HCT116 (cell line): ENCODE data around the gene CGNL1. TPM values are rescaled to one million over a fixed set of nuclear protein-coding genes. Genes with fewer than 3 reads are reported as not detected.
A peak's percentile ranks its signal among the peaks of the same experiment; 100 is the strongest.

Source experiments
- ATAC-seq: fragments of 200-7000 bp; cut with Tn5 transposase; 2 replicates; pipeline ENCODE4 v1.9.1; 2020; ENCODE audit warnings: mild to moderate bottlenecking, moderate library complexity
- BruUV-seq: library from RNA; stranded (reverse); fragments of 400-500 nt; replicated peaks from 2 replicates; lab custom pipeline; 2021; lab: Mats Ljungman, UMichigan
- CTCF ChIA-PET: fragments of 300-600 bp; sonication (Branson Sonifier 250); formaldehyde crosslinking; loops from one replicate; lab custom pipeline; 2021; ENCODE audit warnings: antibody characterized with exemption; lab: Charles Lee
- POLR2A ChIA-PET: fragments of 300-600, 350-600 bp; sonication (Branson Sonifier 250); formaldehyde crosslinking; loops from one replicate; lab custom pipeline; 2021; ENCODE audit warnings: antibody characterized with exemption; lab: Charles Lee
- RAD21 ChIA-PET, 2 experiments: fragments of 300-600 bp; sonication (Branson Sonifier 250); formaldehyde crosslinking; loops; one replicate each; lab custom pipeline; 2023; ENCODE audit warnings: low total read pairs in 2 of 2; ENCODE audit not compliant: uncharacterized antibody in 2 of 2, unreplicated experiment in 2 of 2, low non-redundant PET in 1 of 2; lab: Charles Lee
- DNase-seq: peaks from one replicate; pipeline ENCODE4 v3.0.0-alpha.2; 2010; ENCODE audit warnings: low read depth, low spot score
- H2AFZ ChIP-seq: fragments of 200-600 bp; shearing (Covaris generic), sonication (generic); 2 replicates; pipeline ENCODE4 v1.6.1; 2017; ENCODE audit warnings: low read depth, mixed run types, mixed read lengths, antibody characterized with exemption, low read length; ENCODE audit not compliant: poor library complexity, severe bottlenecking
- H3K27ac ChIP-seq: 2 replicates; pipeline ENCODE4 v1.5.1; 2012; ENCODE audit warnings: low read depth, low read length
- H3K27me3 ChIP-seq: fragments of 200-600 bp; sonication (generic); 2 replicates; pipeline ENCODE4 v1.6.1; 2016; ENCODE audit warnings: mixed run types, low read length, mixed read lengths; ENCODE audit not compliant: insufficient read depth
- H3K36me3 ChIP-seq, 2 experiments: fragments of 200-500 bp in 1 of 2; fragments of 200-600 bp in 1 of 2; sonication (Bioruptor generic) in 1 of 2; sonication (generic) in 1 of 2; 2 replicates each; pipeline versions ENCODE4 v1.5.1 to v1.6.1; 2014 to 2016; ENCODE audit warnings: low read length in 2 of 2, inconsistent platforms in 1 of 2, mixed read lengths in 1 of 2, mixed run types in 1 of 2; ENCODE audit not compliant: insufficient read depth in 2 of 2, control insufficient read depth in 1 of 2
- H3K4me1 ChIP-seq, 2 experiments: fragments of 200-600 bp in 1 of 2; sonication (generic) in 1 of 2; 2 replicates each; pipeline versions ENCODE4 v1.5.1 to v1.6.1; 2012 to 2017; ENCODE audit warnings: low read length in 2 of 2, inconsistent platforms in 1 of 2, mild to moderate bottlenecking in 1 of 2, mixed read lengths in 1 of 2, mixed run types in 1 of 2, moderate library complexity in 1 of 2; ENCODE audit not compliant: insufficient read depth in 2 of 2, control insufficient read depth in 1 of 2
- H3K4me2 ChIP-seq: fragments of 200-600 bp; sonication (generic); 2 replicates; pipeline ENCODE4 v1.6.1; 2017; ENCODE audit warnings: mixed run types, low read length, mixed read lengths
- H3K4me3 ChIP-seq, 2 experiments: fragments of 200-600 bp in 1 of 2; sonication (generic) in 1 of 2; replicated peaks in 1 of 2; 2 replicates each; pipeline ENCODE4 v1.5.1; 2011 to 2016; ENCODE audit warnings: low read length in 2 of 2, control low read depth in 1 of 2, low read depth in 1 of 2, mild to moderate bottlenecking in 1 of 2, mixed read lengths in 1 of 2, mixed run types in 1 of 2
- H3K79me2 ChIP-seq: fragments of 200-600 bp; sonication (generic); 2 replicates; pipeline ENCODE4 v1.6.1; 2017; ENCODE audit warnings: mild to moderate bottlenecking, mixed run types, low read length, moderate library complexity, mixed read lengths; ENCODE audit not compliant: insufficient read depth
- H3K9ac ChIP-seq: fragments of 200-600 bp; sonication (generic); 2 replicates; pipeline ENCODE4 v1.6.1; 2016; ENCODE audit warnings: low read length, mixed read lengths
- H3K9me2 ChIP-seq: fragments of 200-600 bp; sonication (generic), shearing (Covaris generic); 2 replicates; pipeline ENCODE4 v1.6.1; 2017; ENCODE audit warnings: mixed run types, mild to moderate bottlenecking, moderate library complexity; ENCODE audit not compliant: insufficient read depth
- H3K9me3 ChIP-seq, 2 experiments: fragments of 200-500 bp in 1 of 2; fragments of 200-600 bp in 1 of 2; sonication (Bioruptor generic) in 1 of 2; sonication (generic) in 1 of 2; 2 replicates each; pipeline ENCODE4 v1.6.1; 2014 to 2017; ENCODE audit warnings: low read length in 2 of 2, mixed read lengths in 2 of 2, inconsistent platforms in 1 of 2, low read depth in 1 of 2, mild to moderate bottlenecking in 1 of 2, mixed run types in 1 of 2, moderate library complexity in 1 of 2; ENCODE audit not compliant: control insufficient read depth in 1 of 2, insufficient read depth in 1 of 2
- H4K20me1 ChIP-seq: fragments of 200-600 bp; sonication (generic), shearing (Covaris generic); 2 replicates; pipeline ENCODE4 v1.6.1; 2017; ENCODE audit warnings: mixed run types, mild to moderate bottlenecking, moderate library complexity; ENCODE audit not compliant: insufficient read depth
- CTCF ChIP-seq, 3 experiments: fragments of 200-600 bp in 1 of 3; sonication (generic) in 1 of 3; IDR thresholded peaks in 2 of 3; conservative IDR thresholded peaks in 1 of 3; 2 replicates each; pipeline ENCODE4 v1.5.1; 2012 to 2017; ENCODE audit warnings: low read depth in 2 of 3, low read length in 2 of 3, antibody characterized with exemption in 1 of 3, borderline replicate concordance in 1 of 3, control low read depth in 1 of 3, mild to moderate bottlenecking in 1 of 3, mixed read lengths in 1 of 3, mixed run types in 1 of 3, moderate library complexity in 1 of 3; ENCODE audit not compliant: insufficient read depth in 1 of 3
- ELF1 ChIP-seq: IDR thresholded peaks from 2 replicates; pipeline ENCODE4 v1.6.1; 2012; ENCODE audit warnings: low read depth, borderline replicate concordance
- JUND ChIP-seq: IDR thresholded peaks from 2 replicates; pipeline ENCODE4 v1.6.1; 2012
- MAX ChIP-seq: IDR thresholded peaks from 2 replicates; pipeline ENCODE4 v1.6.1; 2012
- POLR2AphosphoS5 ChIP-seq: IDR thresholded peaks from 2 replicates; pipeline ENCODE4 v1.6.1; 2011; ENCODE audit warnings: mild to moderate bottlenecking, low read depth, low read length, moderate library complexity
- RAD21 ChIP-seq: IDR thresholded peaks from 2 replicates; pipeline ENCODE4 v1.6.1; 2012; ENCODE audit warnings: low read depth, mild to moderate bottlenecking
- SIN3A ChIP-seq: IDR thresholded peaks from 2 replicates; pipeline ENCODE4 v1.6.1; 2012; ENCODE audit warnings: low read depth
- ZBTB33 ChIP-seq: IDR thresholded peaks from 2 replicates; pipeline ENCODE4 v1.6.1; 2011; ENCODE audit warnings: mild to moderate bottlenecking, low read length, moderate library complexity; ENCODE audit not compliant: insufficient replicate concordance; ENCODE audit errors: extremely low read depth
- ZFX ChIP-seq: fragments of 450-650 bp; IDR thresholded peaks from 2 replicates; pipeline ENCODE4 v1.6.1; 2017
- intact Hi-C: fragments of 100-400 bp; cut with micrococcal nuclease; formaldehyde crosslinking; loops from 2 replicates; pipeline ENCODE4 v1.10.0; 2022
- total RNA-seq: library from RNA; stranded (reverse); gene quantifications from one replicate; pipeline ENCODE4 v1.2.1, GENCODE V29; 2021; ENCODE audit not compliant: unreplicated experiment

The CGNL1 gene
- total RNA-seq, 1 experiment from 2014 or later = 2.2 TPM

GRCh38 chr15:57542505-57542817 is 166.2 kb downstream of the CGNL1 start:
- no peak overlapping the region for H3K4me2 ChIP-seq
- DNase-seq (no peak), ATAC-seq (peak; percentile 33; the same call in 1 of the 2 replicates)
- H3K27ac ChIP-seq = no peak overlapping the region
- H3K79me2 ChIP-seq = no peaks in the 10 kb centered on the region
- H3K4me3 ChIP-seq = no peak overlapping the region
- no peaks in the 10 kb centered on the region for H3K9me3 ChIP-seq
- RAD21 ChIA-PET = interaction anchor here (1.2 to 1.5 kb wide), 1 partner anchor 202 kb away, joined by 3 to 8 read pairs; no protein-coding TSS in a partner anchor
- POLR2A ChIA-PET = no interaction called here
- no peak overlapping the region for H3K9ac ChIP-seq
- no peak for TF ChIP-seq POLR2AphosphoS5
- TF ChIP-seq RAD21 = no peak
- TF ChIP-seq SIN3A = no peak
- TF ChIP-seq JUND = no peak
- TF ChIP-seq ELF1 = no peak
- TF ChIP-seq ZFX = no peak
- TF ChIP-seq CTCF (IDR thresholded peaks at IDR 0.05 in 2 of 3, conservative IDR thresholded peaks at IDR 0.05 in 1 of 3; ENCODE audit: borderline replicate concordance in 1 of 3, insufficient read depth in 1 of 3, low read depth in 2 of 3, low read length in 2 of 3) = no peak
- intact Hi-C loops = loop anchor here (1.0 kb wide), 1 partner anchor 202 kb away; no protein-coding TSS in a partner anchor
- no peaks in the 10 kb centered on the region for H3K9me2 ChIP-seq
- no peaks in the 10 kb centered on the region for H3K36me3 ChIP-seq
- no peaks in the 10 kb centered on the region for H4K20me1 ChIP-seq
- peaks cover 0 to 1% of the 10 kb centered on the region in 2 experiments; a peak in 1 of 4 replicates for H3K4me1 ChIP-seq
- CTCF ChIA-PET = interaction anchor here (0.7 to 2.5 kb wide), 16 partner anchors 10 to 1052 kb away, joined by 3 to 62 read pairs (median 6); partner anchors contain the start of gene MYZAP
- no peaks in the 10 kb centered on the region for H3K27me3 ChIP-seq
- no TSS peak for BruUV-seq
- no peak overlapping the region for H2AFZ ChIP-seq

GRCh38 chr15:57544848-57545480 is 168.7 kb downstream of the CGNL1 start:
- ATAC-seq (no peak), DNase-seq (no peak)
- Histone ChIP-seq H3K36me3 (no peaks in the 10 kb centered on the region), H2AFZ (no peak overlapping the region), H3K9me2 (no peaks in the 10 kb centered on the region), H3K4me2 (no peak overlapping the region), H3K4me1 (peaks cover 0 to 12% of the 10 kb centered on the region in 2 experiments; a peak in 3 of 4 replicates), H3K27ac (no peak overlapping the region), H3K79me2 (no peaks in the 10 kb centered on the region), H3K9ac (no peak overlapping the region), H3K9me3 (no peaks in the 10 kb centered on the region), H4K20me1 (no peaks in the 10 kb centered on the region), H3K27me3 (no peaks in the 10 kb centered on the region), H3K4me3 (no peak overlapping the region)
- CTCF ChIA-PET = interaction anchor here (1.4 to 1.7 kb wide), 2 partner anchors 15 to 204 kb away, joined by 5 to 6 read pairs; no protein-coding TSS in a partner anchor
- RAD21 ChIA-PET = no interaction called here
- intact Hi-C loops = no loop called here
- TF ChIP-seq ZBTB33 (no peak), MAX (no peak)
- BruUV-seq = no TSS peak
- POLR2A ChIA-PET = no interaction called here
